DOHH2 (cell line): Measurements from ENCODE around the gene SMIM38.

Experiments
- H3F3A ChIP-seq: fragments of 200-600 bp; sonication (generic), shearing (Covaris generic); 2 replicates; pipeline ENCODE4 v1.6.0; 2016; ENCODE audit warnings: antibody characterized with exemption, mild to moderate bottlenecking; ENCODE audit not compliant: control insufficient read depth, insufficient read depth
- H3K27ac ChIP-seq: fragments of 200-600 bp; sonication (generic); 2 replicates; pipeline ENCODE4 v1.5.1; 2014; ENCODE audit warnings: low read depth, mild to moderate bottlenecking, low read length, moderate library complexity
- H3K27me3 ChIP-seq: fragments of 200-600 bp; sonication (generic); 2 replicates; pipeline ENCODE4 v1.6.1; 2014; ENCODE audit warnings: mild to moderate bottlenecking, low read length, mixed read lengths; ENCODE audit not compliant: control insufficient read depth
- H3K36me3 ChIP-seq: fragments of 200-600 bp; sonication (generic); 2 replicates; pipeline ENCODE4 v1.6.1; 2014; ENCODE audit warnings: mild to moderate bottlenecking, low read length, moderate library complexity, mixed read lengths; ENCODE audit not compliant: control insufficient read depth
- H3K4me1 ChIP-seq: fragments of 200-600 bp; sonication (generic); 2 replicates; pipeline ENCODE4 v1.6.1; 2014; ENCODE audit warnings: mild to moderate bottlenecking, low read length, mixed read lengths; ENCODE audit not compliant: control insufficient read depth
- H3K4me2 ChIP-seq: fragments of 200-600 bp; sonication (generic); 2 replicates; pipeline ENCODE4 v1.6.0; 2014; ENCODE audit warnings: mild to moderate bottlenecking, low read length, moderate library complexity
- H3K4me3 ChIP-seq: fragments of 200-600 bp; sonication (generic); 2 replicates; pipeline ENCODE4 v1.5.1; 2014; ENCODE audit warnings: mild to moderate bottlenecking, low read length, mixed read lengths
- H3K79me2 ChIP-seq: fragments of 200-600 bp; sonication (generic); 2 replicates; pipeline ENCODE4 v1.6.1; 2014; ENCODE audit warnings: mild to moderate bottlenecking, low read length, mixed read lengths; ENCODE audit not compliant: control insufficient read depth
- H3K9me2 ChIP-seq: fragments of 200-600 bp; sonication (generic); replicated peaks from 2 replicates; pipeline ENCODE4 v1.6.1; 2014; ENCODE audit warnings: mild to moderate bottlenecking, low read length, mixed read lengths; ENCODE audit not compliant: control insufficient read depth
- H3K9me3 ChIP-seq: fragments of 200-600 bp; sonication (generic); 2 replicates; pipeline ENCODE4 v1.6.1; 2014; ENCODE audit warnings: antibody characterized with exemption, low read length, mixed read lengths; ENCODE audit not compliant: control insufficient read depth, insufficient read depth
- H4K20me1 ChIP-seq: fragments of 200-600 bp; sonication (generic); 2 replicates; pipeline ENCODE4 v1.6.0; 2014; ENCODE audit warnings: low read depth, mild to moderate bottlenecking, antibody characterized with exemption, low read length, moderate library complexity; ENCODE audit not compliant: control insufficient read depth, insufficient read depth
- CTCF ChIP-seq: fragments of 200-600 bp; sonication (generic); IDR thresholded peaks from one replicate; pipeline ENCODE4 v1.5.1; 2014; ENCODE audit warnings: antibody characterized with exemption, mild to moderate bottlenecking, low read depth, low read length; ENCODE audit not compliant: poor library complexity, severe bottlenecking
- EZH2phosphoT487 ChIP-seq: fragments of 200-600 bp; sonication (generic); IDR thresholded peaks from 2 replicates; pipeline ENCODE4 v1.6.1; 2017; ENCODE audit warnings: borderline replicate concordance, mild to moderate bottlenecking, antibody characterized with exemption, low read length, moderate library complexity, mixed read lengths

Gene SMIM38

GRCh38 chr11:69201764-69202370 is 46.1 kb downstream of the SMIM38 start:
- H3K4me1 ChIP-seq, result no peaks in the 10 kb centered on the region
- H4K20me1 ChIP-seq, result no peaks in the 10 kb centered on the region
- H3K9me3 ChIP-seq, result no peaks in the 10 kb centered on the region
- no peak overlapping the region for H3K4me2 ChIP-seq
- H3K36me3 ChIP-seq, result no peaks in the 10 kb centered on the region
- H3F3A ChIP-seq, result no peaks in the 10 kb centered on the region
- H3K4me3 ChIP-seq, result no peak overlapping the region
- TF ChIP-seq CTCF (no peak), EZH2phosphoT487 (no peak)
- no peaks in the 10 kb centered on the region for H3K27me3 ChIP-seq
- no peaks in the 10 kb centered on the region for H3K9me2 ChIP-seq
- H3K79me2 ChIP-seq, result no peaks in the 10 kb centered on the region
- H3K27ac ChIP-seq, result no peak overlapping the region

- no peaks in the 10 kb centered on the region for H3K36me3 ChIP-seq
- no peak overlapping the region for H3K4me3 ChIP-seq
- H3K9me2 ChIP-seq, result no peaks in the 10 kb centered on the region
- no peak overlapping the region for H3K4me2 ChIP-seq
- H4K20me1 ChIP-seq, result no peaks in the 10 kb centered on the region
- H3K27me3 ChIP-seq, result no peaks in the 10 kb centered on the region
- H3K4me1 ChIP-seq, result no peaks in the 10 kb centered on the region
- H3F3A ChIP-seq, result no peaks in the 10 kb centered on the region
- TF ChIP-seq EZH2phosphoT487, result no peak
- no peak for TF ChIP-seq CTCF
- no peak overlapping the region for H3K27ac ChIP-seq
- H3K79me2 ChIP-seq, result no peaks in the 10 kb centered on the region
- no peaks in the 10 kb centered on the region for H3K9me3 ChIP-seq
These were observed 46.9 kb downstream of the SMIM38 start for GRCh38 chr11:69202511-69203221.

GRCh38 chr11:69203381-69203780 is 47.6 kb downstream of the SMIM38 start:
- Histone ChIP-seq H3K27ac (no peak overlapping the region), H3K4me1 (no peaks in the 10 kb centered on the region), H3K9me2 (no peaks in the 10 kb centered on the region), H4K20me1 (no peaks in the 10 kb centered on the region), H3K9me3 (no peaks in the 10 kb centered on the region), H3K79me2 (no peaks in the 10 kb centered on the region), H3K4me3 (no peak overlapping the region), H3K36me3 (no peaks in the 10 kb centered on the region), H3K4me2 (no peak overlapping the region), H3K27me3 (no peaks in the 10 kb centered on the region), H3F3A (no peaks in the 10 kb centered on the region)
- TF ChIP-seq EZH2phosphoT487 (no peak), CTCF (no peak)
